RWPE2 (cell line): ENCODE results near the gene EFNA5.

Experiments
- ATAC-seq: fragments of 200-7000 bp; cut with Tn5 transposase; 3 replicates; pipeline ENCODE4 v1.9.1; 2021; ENCODE audit warnings: low read depth
- DNase-seq: peaks from one replicate; pipeline ENCODE4 v3.0.0-alpha.2; 2020; ENCODE audit warnings: low spot score
- H3K27ac ChIP-seq: fragments of 450-650 bp; 2 replicates; pipeline ENCODE4 v1.5.1; 2017; ENCODE audit warnings: mild to moderate bottlenecking; ENCODE audit not compliant: poor library complexity, severe bottlenecking
- H3K27me3 ChIP-seq: fragments of 250-450 bp; sonication (Bioruptor Pico); 2 replicates; pipeline ENCODE4 v1.5.1; 2021; ENCODE audit warnings: mild to moderate bottlenecking, moderate library complexity; ENCODE audit not compliant: insufficient read depth, poor library complexity, severe bottlenecking
- H3K36me3 ChIP-seq: fragments of 250-450 bp; sonication (Bioruptor Pico); 2 replicates; pipeline ENCODE4 v1.5.1; 2020; ENCODE audit warnings: low read depth, mild to moderate bottlenecking, moderate library complexity
- H3K4me1 ChIP-seq: fragments of 250-450 bp; sonication (Bioruptor Pico); 2 replicates; pipeline ENCODE4 v1.5.1; 2021; ENCODE audit warnings: mild to moderate bottlenecking, moderate library complexity; ENCODE audit not compliant: insufficient read depth, poor library complexity, severe bottlenecking
- H3K4me3 ChIP-seq: fragments of 250-450 bp; sonication (Bioruptor Pico); 2 replicates; pipeline ENCODE4 v1.5.1; 2021; ENCODE audit warnings: mild to moderate bottlenecking, moderate library complexity; ENCODE audit not compliant: severe bottlenecking
- H3K9me3 ChIP-seq: fragments of 250-450 bp; sonication (Bioruptor Pico); 2 replicates; pipeline ENCODE4 v1.5.1; 2021; ENCODE audit warnings: mild to moderate bottlenecking, moderate library complexity; ENCODE audit not compliant: severe bottlenecking
- TF ChIP-seq, protein P1 (sequence below): fragments of 450-650 bp; IDR thresholded peaks from one replicate; pipeline ENCODE4 v1.5.1; 2017; ENCODE audit warnings: mild to moderate bottlenecking, moderate library complexity; ENCODE audit not compliant: poor library complexity, severe bottlenecking

EFNA5 gene

DNA sequence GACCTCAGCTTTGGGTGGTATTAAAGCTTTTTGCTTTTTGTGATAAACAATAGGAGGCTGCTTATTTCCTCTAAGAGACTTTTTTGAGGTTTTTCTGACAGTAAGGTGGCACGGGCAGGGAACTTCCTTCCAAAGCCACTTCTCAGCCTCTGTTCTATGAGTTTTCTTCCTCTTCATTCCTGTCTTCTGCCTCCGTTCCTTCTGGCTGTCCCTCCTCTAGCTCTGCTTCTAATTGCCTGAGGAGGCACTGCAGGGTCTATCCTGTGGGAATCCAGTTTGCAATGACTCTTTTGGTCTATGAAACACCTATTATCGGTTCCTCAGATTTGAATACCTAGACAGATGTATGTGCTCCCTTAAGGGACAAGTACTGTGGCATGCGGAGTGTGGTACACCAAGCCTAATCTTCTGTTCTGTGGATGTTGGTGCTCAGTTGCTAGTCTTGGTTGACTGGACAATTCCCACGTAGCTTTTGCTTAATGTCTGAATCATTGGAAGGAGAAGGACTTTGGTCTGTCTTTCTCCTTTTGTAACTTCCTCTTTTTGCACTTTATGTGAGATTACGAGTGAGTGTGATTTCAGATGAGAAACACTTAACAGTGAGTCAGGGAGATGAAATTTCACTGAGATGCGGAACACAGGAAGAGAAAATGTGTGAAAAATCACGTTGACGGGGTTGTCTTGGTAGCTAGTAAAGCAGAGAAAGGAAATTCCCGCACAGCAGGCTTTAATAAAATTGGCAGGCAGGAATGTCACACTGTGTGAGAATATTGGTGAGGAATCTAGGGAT is 305.2 kb downstream of the EFNA5 start:
- peak overlapping the region; percentile 27 for H3K27ac ChIP-seq
- DNase-seq = no peak

DNA sequence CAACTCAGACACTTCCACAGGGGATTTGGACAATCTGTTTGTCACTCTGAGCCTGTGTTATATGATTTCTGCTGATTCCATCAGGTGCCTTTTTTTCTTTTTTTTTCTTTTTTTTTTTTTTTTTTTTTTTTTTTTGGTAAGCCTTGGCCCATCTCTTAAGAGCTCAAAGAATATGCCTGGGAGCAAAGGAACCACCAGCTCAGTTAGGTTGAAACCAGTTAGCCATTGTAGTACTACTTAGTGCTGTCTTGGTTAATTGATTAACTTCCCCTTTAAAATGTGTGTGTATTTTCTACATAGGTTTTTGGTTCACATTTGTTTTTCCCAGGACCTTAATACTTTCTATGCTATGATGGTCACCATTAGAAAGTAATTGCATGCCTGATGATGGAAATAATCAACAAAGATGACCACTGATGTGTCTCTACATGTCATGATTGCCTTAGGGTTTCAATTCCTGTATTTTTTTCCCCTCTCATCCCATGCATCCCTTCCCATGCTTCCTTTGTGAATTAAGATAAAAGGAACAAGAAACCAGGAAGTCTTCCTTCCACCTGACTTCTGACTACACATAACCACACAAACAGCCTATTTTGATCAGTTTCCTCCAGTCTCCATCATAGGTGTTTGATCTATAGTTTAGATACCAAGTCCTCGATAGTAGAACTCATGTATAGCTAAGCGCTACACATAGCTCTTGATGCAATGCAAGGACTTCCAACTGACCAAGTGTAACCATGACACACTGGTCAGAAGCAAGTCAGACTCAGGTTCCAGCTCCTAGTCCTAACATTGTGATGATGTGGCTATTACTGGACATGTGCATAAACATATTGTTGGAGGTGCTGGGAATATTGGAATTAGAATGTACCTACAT is 306.1 kb downstream of the EFNA5 start:
- no peaks in the 10 kb centered on the region for H3K9me3 ChIP-seq
- H3K27me3 ChIP-seq = no peaks in the 10 kb centered on the region
- peak overlapping the region; percentile 27 for H3K27ac ChIP-seq
- H3K4me1 ChIP-seq = peaks cover 20% of the 10 kb centered on the region
- H3K4me3 ChIP-seq = no peak overlapping the region
- ATAC-seq (no peak), DNase-seq (no peak)
- TF ChIP-seq, protein P1, sequence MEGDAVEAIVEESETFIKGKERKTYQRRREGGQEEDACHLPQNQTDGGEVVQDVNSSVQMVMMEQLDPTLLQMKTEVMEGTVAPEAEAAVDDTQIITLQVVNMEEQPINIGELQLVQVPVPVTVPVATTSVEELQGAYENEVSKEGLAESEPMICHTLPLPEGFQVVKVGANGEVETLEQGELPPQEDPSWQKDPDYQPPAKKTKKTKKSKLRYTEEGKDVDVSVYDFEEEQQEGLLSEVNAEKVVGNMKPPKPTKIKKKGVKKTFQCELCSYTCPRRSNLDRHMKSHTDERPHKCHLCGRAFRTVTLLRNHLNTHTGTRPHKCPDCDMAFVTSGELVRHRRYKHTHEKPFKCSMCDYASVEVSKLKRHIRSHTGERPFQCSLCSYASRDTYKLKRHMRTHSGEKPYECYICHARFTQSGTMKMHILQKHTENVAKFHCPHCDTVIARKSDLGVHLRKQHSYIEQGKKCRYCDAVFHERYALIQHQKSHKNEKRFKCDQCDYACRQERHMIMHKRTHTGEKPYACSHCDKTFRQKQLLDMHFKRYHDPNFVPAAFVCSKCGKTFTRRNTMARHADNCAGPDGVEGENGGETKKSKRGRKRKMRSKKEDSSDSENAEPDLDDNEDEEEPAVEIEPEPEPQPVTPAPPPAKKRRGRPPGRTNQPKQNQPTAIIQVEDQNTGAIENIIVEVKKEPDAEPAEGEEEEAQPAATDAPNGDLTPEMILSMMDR = no peak
- H3K36me3 ChIP-seq = no peaks in the 10 kb centered on the region

More for the DNA sequence above, 305.2 kb downstream of the EFNA5 start:
- H3K4me1 ChIP-seq = peaks cover 22% of the 10 kb centered on the region
- no peak overlapping the region for H3K4me3 ChIP-seq
- TF ChIP-seq, protein P1 = no peak
- peak; percentile 52; the same call in 2 of the 3 replicates for ATAC-seq
- H3K27me3 ChIP-seq = no peaks in the 10 kb centered on the region
- no peaks in the 10 kb centered on the region for H3K36me3 ChIP-seq
- no peaks in the 10 kb centered on the region for H3K9me3 ChIP-seq

GRCh38 chr5:107363768-107364167 is 307.0 kb downstream of the EFNA5 start:
- Histone ChIP-seq H3K36me3 (no peaks in the 10 kb centered on the region), H3K27ac (no peak overlapping the region), H3K9me3 (no peaks in the 10 kb centered on the region), H3K4me3 (no peak overlapping the region), H3K27me3 (no peaks in the 10 kb centered on the region), H3K4me1 (peaks cover 24% of the 10 kb centered on the region)
- DNase-seq = no peak
- TF ChIP-seq, protein P1 = no peak
- no peak for ATAC-seq

DNA sequence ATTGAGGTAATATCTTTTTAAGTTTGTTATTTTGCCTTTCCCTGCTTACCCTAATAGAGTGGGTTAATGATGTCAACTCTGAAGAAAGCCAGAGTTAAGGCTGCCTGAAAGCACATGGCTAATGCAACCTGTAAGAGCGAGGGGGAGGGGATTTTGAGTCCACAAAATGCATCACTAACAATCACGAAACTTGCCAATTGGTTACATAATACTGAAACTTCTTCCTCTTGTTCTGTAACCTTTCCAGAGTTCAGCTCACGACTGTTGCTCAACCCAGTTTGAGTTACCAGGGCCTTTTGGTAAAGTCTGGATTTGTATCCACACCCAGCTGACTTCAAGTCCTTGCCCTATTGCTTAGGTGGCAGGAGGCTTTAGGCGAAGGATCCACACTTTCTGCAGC is 308.8 kb downstream of the EFNA5 start:
- Histone ChIP-seq H3K4me3 (no peak overlapping the region), H3K36me3 (no peaks in the 10 kb centered on the region), H3K4me1 (peaks cover 24% of the 10 kb centered on the region), H3K9me3 (no peaks in the 10 kb centered on the region), H3K27ac (no peak overlapping the region), H3K27me3 (no peaks in the 10 kb centered on the region)
- TF ChIP-seq, protein P1 = no peak
- DNase-seq = no peak
- ATAC-seq = peak; percentile 53
